GM23248 (cell line): Measurements from ENCODE around the gene SF3B3.

Source experiments
- EZH2 ChIP-seq: fragments of 200-600 bp; sonication (generic); IDR thresholded peaks from 2 replicates; pipeline ENCODE4 v1.6.1; 2018; ENCODE audit warnings: antibody characterized with exemption, mild to moderate bottlenecking; ENCODE audit not compliant: insufficient read depth, poor library complexity, severe bottlenecking
- EZH2phosphoT487 ChIP-seq: fragments of 200-600 bp; sonication (generic); IDR thresholded peaks from 2 replicates; pipeline ENCODE4 v1.6.1; 2018; ENCODE audit warnings: antibody characterized with exemption, moderate library complexity, mild to moderate bottlenecking, low read depth; ENCODE audit not compliant: insufficient read depth

- TF ChIP-seq EZH2 (no peak), EZH2phosphoT487 (no peak)
These were observed 40.0 kb downstream of the SF3B3 start for GRCh38 chr16:70563636-70564035.
